CD4-positive, alpha-beta T cell treated with Interleukin-21 for 1 hour (primary cell): Measurements from ENCODE around the gene MAP3K8.
"Not testable (repeated sequence)": the region's sequence is repeated elsewhere in the genome, so short reads cannot be mapped to it uniquely, and the experiment has no call there.

Experiments used
- DNase-seq: peaks from one replicate; pipeline ENCODE4 v3.0.0-alpha.2; 2020

Gene MAP3K8

DNA sequence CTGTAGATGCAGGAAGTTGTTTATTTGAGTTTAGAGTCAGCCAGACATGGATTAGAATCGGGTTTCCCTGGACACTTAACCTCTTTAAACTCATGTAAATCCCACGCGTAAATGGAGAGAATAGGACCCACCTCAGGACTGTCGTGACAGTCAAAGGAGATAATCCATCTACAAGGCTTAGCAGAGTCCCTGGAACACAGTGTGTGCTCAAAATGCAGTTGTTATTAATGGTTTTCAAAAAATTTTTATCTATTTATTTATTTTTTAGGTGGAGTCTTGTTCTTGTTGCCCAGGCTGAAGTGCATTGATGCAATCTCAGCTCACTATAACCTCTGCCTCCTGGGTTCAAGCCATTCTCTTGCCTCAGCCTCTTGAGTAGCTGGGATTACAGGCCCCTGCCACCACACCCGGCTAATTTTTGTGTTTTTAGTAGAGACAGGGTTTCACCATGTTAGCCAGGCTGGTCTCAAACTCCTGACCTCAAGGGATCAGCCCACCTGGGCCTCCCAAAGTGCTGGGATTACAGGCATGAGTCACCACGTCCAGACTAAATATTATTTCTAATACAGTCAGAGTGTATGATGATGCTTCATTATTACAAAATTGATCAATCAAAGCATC is 10.2 kb upstream of the MAP3K8 start:
- DNase-seq, result not testable (repeated sequence)

DNA sequence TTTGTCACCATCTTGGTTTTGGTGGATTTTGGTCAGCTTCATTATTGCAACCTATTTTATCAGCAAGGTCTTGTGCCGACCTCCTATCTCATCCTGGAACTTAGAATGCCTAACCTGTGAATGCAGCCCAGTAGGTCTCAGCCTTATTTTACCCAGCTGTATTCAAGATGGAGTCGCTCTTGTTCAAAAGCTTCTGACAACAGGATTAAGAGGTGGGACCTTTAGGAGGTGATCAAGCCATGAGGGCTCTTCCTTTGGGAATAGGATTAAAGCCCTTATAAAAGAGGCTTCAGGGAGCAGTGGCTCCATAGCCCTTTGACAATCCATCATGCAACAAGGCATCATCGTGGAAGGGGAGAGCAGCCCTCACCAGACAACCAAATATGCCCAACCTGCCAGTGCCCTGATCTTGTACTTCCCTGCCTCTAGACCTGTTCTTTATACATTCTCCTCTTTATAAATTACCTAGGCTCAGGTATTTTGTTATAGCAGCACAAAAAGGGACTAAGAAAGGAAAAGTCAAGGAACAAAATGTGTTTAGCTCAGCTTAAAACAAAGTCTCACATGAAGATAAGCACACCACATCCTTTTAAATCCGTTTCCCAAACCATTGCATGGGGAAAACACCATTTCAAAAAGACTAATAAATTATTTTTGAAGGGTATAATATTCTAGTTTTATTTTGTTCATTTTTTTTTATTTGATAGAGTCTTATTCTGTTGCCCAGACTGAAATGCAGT is 8.5 kb upstream of the MAP3K8 start:
- DNase-seq, result no peak

DNA sequence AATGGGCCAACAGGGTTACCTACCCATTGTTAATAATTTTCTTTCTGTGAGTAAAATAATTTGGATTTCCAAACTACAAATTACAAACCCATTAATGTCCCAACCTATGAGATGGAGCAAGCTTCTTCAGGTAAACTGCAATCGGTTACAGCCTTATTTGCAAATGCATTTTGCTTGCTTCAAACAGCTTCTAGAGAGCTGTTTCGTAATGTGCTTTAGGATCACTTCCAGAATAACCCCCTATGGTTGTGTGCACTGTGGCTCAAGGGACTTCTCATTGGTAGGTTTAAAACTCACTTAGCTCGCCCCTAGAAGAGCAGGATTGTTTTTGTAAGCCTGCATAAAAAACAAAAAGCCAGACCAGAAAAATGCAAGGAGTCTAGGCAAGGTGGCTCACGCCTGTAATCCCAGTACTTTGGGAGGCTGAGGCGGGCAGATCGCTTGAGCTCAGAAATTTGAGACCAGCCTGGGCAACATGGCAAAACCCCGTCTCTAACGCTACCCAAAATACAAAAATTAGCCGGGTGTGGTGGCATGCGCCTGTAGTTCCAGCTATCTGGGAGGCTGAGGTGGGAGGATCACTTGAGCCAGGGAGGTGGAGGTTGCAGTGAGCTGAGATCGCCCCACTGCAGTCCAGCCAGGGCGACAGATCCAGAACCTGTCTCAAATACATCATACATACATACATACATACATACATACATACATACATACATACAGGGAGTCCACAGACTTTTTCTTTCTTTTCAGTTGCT is 3.3 kb upstream of the MAP3K8 start:
- no peak for DNase-seq

DNA sequence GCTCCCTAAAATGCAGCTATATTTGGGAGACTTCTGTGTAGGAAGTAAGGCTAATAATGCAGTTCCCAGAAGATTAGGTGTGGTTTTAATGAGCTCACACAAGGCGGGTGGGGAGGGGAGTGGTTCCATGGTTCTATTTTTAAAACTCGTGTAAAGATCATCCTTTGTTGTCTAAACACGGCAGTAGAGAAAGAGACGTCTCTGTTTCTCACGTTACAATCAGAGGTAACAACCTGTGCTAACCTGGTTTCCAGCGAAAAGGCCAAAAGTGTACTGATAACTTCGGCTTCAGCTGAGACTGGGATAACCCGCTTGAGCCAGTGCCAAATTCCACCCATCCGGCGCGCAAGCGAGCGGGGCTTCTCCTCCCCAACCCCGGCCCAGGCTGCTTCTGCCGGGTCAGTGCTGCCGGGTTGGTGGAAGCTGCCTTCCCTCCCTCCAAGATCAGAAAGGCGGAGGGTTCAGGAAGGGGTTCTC is 2.5 kb upstream of the MAP3K8 start:
- DNase-seq, result no peak

DNA sequence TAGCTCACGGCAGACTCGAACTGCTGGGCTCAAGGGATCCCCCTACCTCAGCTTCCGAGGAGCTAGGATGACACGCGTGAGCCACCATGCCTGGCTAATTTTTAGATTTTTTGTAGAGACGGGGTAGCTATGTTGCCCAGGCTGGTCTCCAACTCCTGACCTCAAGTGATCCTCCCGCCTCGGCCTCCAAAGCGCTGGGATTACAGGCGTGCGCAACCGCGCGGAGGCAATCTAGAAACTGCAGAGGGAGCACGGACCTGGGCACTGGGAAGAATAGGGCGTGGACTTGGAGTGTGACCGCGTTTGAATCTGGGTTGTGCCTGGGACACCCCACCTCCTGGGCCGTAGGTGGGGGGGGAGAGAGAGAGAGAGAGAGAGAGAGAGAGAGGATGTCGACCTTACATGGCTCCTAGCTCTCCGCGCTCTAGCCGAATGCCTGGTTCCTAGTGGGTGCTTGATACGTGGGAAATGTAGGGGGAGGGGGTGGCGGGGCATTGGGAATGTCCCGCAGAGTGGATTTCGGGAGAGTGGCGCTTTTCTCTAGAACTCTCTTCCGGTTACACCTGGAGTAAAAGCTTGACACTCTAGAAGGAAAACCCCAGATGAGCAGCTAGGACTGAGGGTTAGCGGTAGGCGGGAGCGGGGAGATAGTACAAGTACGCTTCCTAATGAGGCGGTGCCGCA is 1.2 kb upstream of the MAP3K8 start:
- peak; percentile 60 for DNase-seq

DNA sequence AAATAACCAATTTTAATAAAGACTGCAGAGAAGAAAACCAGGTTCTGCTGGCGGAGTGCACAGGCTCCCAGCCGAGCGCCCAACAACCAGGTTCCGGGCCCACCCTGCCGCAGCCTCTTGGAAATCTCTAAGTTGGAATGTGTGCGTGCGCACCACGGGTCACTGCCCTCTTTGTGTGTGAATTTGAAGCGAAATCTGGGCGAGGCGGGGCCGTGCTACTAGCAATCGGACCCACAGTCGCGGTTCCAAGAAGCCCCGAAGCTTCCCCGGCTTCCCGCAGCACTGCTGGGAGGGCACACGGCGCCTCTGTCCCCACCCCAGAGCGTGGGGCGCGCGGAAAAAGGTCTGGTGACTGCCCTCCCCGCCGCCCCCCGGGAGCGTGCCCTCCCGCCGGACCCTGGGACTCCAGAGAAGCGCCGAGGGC is 666 bp upstream of the MAP3K8 start:
- DNase-seq, result no peak

DNA sequence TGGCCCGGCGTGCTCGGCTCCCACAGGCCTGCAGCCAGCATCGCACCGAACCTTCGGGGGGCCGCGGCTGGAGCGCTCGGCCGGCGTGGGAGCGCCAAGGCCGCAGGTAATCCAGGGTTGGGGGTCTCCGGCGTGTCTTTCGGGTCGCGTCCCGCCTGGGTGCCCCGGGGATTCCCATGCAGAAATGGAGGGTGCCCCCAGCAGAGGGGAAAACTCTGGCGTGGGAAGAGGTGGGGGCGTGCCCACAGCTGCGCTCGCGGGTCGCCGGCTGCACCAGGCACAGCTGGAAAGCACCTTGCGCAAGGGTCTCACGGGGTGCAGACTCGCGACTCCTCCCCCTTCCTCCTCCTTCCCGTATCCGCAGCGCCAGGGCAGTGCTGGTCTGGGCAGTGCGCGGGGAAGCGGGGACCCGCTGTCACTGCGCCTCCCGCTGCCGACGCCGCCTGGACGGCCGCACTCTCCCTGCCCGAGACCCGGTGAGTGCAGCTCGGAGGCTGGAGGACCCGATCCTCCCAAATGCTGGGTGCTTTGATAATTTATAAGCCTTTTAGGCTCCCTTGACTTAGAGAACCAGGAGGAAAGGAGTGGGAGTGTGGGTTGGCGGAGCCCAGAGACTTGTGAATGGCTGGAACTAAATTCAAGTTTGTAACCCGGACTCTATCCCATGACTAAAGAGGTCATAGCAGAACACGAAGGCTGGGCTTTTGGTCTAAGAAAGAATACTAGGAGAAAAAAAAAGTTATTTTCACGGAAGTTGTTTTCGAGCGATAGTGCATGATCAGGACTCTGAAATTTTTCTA is 489 bp downstream of the MAP3K8 start:
- DNase-seq, result peak; percentile 77

DNA sequence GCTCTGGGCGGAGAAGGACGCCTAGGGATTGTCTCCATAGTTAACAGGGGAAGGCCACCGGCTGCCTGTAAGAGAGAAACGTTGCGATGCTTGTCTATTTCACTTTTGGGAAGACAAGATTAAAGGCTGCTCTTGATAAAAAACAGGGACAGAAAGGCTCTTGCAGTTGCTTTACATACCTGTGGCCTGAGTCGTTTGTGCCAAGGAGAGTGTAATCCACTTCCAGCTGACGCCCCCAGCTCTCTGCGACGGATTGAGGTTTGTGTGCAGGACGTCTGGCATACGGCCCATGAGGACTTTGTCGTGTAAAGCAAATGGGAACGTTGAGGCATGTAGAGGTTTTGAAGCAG is 1.1 kb downstream of the MAP3K8 start:
- DNase-seq, result peak; percentile 28

DNA sequence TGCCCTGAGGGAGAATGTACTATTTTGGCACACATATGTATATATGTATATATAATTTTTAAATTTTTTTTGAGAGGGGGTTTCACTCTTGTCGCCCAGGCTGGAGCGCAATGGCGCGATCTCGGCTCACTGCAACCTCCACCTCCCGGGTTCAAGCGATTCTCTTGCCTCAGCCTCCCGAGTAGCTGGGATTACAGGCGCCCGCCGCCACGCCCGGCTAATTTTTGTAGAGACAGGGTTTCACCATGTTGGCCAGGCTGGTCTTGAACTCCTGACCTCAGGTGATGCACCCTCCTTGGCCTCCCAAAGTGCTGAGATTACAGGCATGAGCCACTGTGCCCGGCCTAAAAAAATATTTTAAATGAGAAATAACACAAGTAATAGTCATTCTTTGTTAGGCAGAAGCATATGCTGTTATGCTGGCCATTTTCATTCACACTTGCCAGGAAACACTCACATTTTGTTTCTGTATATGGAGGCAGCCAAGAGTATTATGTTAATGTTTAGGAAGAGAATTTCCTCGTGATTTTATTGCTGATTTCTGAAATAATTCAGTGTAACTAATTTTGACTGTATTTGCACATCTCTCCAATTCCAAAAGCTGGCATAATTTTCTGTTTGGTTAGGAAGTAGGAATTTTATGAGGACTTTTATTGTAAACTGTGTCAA is 1.6 kb downstream of the MAP3K8 start:
- DNase-seq, result not testable (repeated sequence)

DNA sequence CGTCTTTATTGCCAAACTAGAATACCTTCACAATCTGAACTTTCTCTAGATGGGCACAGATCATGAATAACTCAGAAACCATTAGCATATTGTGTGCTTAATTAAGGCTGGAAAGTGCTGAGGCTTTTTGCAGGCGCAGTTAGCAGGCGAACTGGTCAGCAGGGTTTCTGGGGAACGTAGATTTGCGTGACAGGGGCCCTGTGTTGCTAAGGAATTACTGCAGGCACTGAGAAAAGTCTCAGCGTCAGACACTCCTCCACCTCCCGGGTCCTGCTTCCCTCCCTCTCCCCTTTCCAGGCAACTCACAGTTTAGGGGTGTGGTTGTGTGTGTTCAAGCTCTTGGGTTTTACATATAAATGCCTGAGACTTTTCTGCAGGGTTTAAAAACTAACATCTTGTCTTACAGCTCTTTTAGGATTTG is 2.2 kb downstream of the MAP3K8 start:
- DNase-seq, result no peak

DNA sequence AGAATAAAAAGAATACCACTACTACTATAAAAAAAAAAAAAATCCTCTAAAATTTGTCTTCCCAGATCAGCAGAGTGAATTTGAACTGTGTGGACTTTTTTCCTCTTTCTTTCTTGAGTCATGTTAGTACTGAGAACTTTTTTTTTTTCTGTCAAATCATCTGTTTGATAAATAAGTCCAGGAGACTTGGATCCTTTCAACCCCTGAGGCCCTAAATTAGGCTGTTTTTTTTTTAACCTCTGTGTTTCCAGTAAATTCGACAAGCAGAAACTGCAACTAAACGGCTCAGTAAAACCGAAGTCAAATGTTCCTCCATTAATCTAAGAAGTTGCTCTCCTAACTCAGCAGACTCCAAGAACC is 2.7 kb downstream of the MAP3K8 start:
- no peak for DNase-seq

DNA sequence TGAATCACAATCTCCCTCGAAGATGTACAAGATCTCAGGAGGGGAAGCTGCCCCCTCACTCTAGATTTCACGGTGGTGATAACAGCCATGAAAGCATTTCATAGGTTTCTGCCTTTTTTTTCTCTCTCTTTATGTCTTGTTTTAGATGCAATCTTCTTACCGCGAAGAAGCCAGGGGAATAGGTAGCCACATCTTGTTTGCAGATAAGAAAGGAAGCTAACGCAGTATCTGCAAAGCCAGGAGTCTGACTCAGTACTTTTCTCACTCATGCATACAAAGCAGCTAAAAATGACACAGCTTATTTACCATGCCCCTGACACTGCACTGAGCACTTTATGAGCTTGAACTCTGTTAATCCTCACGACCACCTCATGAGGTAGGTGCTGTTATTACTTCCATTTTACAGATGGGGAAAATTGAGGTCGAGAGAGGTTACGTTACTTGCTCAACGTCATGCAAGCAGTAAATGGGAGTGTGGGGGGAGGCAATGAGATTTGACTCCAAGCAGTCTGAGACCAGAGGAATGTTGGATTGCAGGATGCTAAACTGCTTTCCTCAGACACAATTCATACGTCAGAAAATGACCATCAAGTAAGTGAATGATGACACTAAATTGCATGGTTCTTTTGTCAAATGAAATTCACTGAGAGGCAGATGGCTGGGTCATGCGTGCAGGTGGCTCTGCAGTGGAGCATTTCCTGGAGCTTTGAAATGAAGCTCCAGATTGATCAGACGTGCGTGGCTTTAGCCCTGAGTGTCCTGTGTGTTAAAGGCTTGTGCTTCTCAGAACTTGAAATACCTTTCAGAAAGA is 3.3 kb downstream of the MAP3K8 start:
- peak; percentile 64 for DNase-seq

DNA sequence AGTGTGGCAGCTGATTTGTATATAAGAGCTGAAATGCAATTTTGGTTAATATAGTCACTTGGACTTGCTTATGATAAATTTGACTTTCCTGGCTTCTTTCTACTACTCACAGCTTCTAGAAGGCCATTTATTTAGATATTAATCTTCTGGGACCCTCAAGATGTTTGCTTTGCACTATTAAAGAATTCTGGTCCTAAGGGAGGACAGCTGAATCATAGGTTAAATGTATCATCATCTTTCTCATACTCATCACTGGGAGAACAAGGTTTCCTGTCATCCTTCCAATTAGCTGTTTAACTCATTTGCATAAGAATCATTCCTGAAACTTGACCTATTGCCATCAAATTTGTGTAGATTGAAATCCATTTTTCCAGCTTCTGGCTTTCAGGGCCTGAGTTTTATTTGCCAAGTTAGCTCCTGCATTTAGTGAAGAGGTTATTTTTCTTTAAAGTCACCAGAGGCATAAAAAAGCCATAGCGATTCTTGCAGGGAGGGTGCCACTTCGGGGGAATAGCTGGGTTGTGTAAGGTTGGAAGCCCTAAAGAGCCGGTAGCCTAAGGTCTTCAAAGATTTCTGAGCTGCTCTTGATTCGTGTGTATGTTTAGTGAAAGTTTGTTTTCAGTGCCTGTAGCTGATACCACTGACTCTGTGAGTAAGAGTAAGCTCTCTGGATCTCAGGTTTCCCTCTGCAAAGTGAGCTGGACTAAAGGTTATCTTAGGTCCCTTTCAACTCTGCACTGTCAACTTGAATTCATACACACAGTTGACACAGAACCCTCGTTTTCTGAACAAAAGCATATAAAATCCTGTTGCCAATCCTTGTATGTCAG is 4.3 kb downstream of the MAP3K8 start:
- DNase-seq, result no peak

DNA sequence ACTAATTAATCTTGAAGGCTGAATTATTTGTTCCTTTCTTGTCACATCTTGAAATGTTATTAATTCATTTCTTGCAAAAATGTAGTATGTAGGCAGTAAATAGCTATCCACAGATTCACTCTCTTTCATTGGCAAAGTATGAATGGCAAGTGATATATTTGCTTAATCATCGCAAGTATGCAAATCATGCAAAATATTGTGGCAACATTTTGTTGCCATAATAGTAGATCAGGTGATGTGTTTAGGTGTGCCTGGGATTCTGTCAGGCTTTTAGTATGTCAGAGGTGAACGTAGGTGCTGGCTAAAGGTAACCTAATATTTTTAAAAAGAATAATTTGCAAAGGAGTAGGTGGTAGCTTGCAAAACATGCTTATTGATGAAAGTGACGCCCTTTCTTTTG is 5.9 kb downstream of the MAP3K8 start:
- DNase-seq, result no peak

DNA sequence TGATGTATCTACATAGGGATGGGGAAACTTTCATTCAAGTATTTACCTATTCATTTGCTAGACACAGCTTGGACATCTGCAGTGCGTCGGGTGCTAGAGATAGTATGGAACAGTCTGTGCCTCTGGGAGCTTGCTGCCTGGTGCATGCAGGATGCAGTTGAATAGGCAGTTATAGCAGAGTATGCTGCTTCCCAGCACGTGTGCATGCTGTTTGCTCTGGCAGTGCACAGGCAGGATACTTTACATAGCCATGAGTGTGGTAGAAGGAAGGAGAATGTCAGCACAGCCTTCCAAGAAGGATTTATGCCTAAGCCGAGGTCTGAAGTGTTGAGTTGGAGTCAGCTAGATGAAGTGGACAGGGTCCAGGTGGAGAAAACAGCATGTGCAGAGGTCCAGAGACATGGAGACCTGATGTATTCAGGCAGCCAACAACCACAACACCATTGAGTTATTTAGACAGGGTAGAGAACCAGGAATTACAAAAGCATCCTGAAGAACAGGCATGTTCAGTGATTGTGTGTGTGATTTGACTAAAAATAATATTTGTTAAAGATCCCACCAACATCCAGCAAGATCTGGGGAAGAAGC is 8.1 kb downstream of the MAP3K8 start:
- DNase-seq, result no peak

DNA sequence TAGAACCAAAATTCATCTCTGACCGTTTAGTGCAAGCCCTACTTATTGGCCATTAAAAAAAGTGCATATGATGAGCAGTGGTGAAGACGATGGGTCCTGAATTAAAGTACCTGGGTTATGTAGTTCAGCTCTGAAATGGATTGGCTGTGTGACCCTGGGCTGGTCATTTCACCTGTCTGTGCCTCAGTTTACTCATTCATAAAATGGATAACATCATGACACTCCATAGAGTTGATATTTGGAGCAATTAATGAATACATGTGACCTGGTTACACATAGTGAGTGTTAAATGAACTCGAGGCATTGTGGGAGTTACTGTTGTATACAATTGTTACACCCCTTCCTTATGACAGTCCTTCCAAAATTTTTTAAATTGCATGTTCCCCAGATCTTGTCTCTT is 9.1 kb downstream of the MAP3K8 start:
- no peak for DNase-seq

DNA sequence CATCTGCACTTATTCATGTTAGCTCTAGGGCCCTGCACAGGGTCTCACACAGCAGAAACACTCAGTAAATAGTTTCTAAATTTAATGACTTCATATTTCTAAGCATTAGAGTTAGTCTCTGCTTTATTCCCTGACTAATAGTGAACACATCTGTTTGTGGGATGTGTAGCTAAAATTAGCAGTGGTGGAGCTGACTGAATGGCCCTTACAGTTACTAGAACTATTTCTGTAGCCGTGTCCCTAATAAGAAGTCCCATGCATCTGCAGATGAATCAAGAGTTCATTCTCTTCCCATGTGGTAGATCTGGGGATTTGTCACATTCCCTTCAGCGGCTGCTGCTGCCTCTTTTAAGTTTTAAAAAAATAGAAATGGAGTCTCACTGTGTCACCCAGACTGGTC is 11.7 kb downstream of the MAP3K8 start:
- no peak for DNase-seq

DNA sequence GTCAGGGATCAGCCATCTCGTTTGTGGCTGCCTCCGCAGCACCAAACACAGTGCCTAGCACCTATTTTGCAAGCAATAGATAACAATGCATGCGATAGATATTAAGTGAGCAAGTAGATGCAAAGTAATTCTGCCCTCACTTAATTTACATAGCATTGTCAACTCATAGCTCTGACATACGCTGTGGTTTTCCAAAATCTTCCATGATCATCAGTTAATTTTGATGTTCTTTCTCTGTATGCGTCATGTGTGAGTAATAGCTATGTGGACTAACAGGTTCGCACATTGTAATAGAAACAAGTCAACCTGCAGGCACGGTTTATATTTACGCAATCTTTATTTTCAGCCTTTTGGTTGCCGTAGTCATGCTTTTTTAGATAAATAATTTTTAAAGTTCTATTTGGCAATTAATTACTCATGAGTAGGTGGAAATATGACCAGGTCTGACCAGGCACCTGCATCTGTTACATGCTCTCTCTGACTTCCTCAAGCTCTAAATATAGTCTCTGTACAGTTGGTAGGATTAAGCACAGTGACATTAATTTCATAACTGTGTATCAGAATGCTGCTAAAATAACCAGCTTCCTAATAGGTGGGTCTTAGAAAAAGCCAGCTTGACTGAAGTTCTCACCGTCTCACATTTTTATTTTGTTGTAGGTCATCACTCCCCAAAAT is 13.3 kb downstream of the MAP3K8 start:
- DNase-seq, result no peak

DNA sequence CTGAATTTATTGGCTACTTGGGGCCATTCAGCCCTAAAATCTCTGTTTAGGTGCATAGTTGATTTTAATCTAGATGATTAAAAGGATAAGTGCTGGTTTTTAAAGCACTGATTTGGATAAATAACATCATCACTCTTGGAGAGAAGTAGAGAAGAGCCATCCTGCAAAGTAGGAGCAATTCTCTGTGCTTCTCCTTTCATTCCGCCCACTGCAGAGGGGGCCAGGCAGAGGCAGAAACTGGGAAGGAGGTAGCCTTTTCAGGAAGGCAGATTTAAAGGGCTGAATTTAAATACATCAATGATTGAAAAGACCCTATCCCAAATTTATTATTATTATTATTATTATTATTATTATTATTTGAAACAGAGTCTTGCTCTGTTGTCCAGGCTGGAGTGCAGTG is 14.1 kb downstream of the MAP3K8 start:
- no peak for DNase-seq
